DOHH2 (cell line): ENCODE results near the gene MDM4.

Experiments used
- H3F3A ChIP-seq: fragments of 200-600 bp; sonication (generic), shearing (Covaris generic); 2 replicates; pipeline ENCODE4 v1.6.0; 2016; ENCODE audit warnings: antibody characterized with exemption, mild to moderate bottlenecking; ENCODE audit not compliant: control insufficient read depth, insufficient read depth
- H3K27ac ChIP-seq: fragments of 200-600 bp; sonication (generic); 2 replicates; pipeline ENCODE4 v1.5.1; 2014; ENCODE audit warnings: low read depth, mild to moderate bottlenecking, low read length, moderate library complexity
- H3K27me3 ChIP-seq: fragments of 200-600 bp; sonication (generic); 2 replicates; pipeline ENCODE4 v1.6.1; 2014; ENCODE audit warnings: mild to moderate bottlenecking, low read length, mixed read lengths; ENCODE audit not compliant: control insufficient read depth
- H3K36me3 ChIP-seq: fragments of 200-600 bp; sonication (generic); 2 replicates; pipeline ENCODE4 v1.6.1; 2014; ENCODE audit warnings: mild to moderate bottlenecking, low read length, moderate library complexity, mixed read lengths; ENCODE audit not compliant: control insufficient read depth
- H3K4me1 ChIP-seq: fragments of 200-600 bp; sonication (generic); 2 replicates; pipeline ENCODE4 v1.6.1; 2014; ENCODE audit warnings: mild to moderate bottlenecking, low read length, mixed read lengths; ENCODE audit not compliant: control insufficient read depth
- H3K4me2 ChIP-seq: fragments of 200-600 bp; sonication (generic); 2 replicates; pipeline ENCODE4 v1.6.0; 2014; ENCODE audit warnings: mild to moderate bottlenecking, low read length, moderate library complexity
- H3K4me3 ChIP-seq: fragments of 200-600 bp; sonication (generic); 2 replicates; pipeline ENCODE4 v1.5.1; 2014; ENCODE audit warnings: mild to moderate bottlenecking, low read length, mixed read lengths
- H3K79me2 ChIP-seq: fragments of 200-600 bp; sonication (generic); 2 replicates; pipeline ENCODE4 v1.6.1; 2014; ENCODE audit warnings: mild to moderate bottlenecking, low read length, mixed read lengths; ENCODE audit not compliant: control insufficient read depth
- H3K9me2 ChIP-seq: fragments of 200-600 bp; sonication (generic); replicated peaks from 2 replicates; pipeline ENCODE4 v1.6.1; 2014; ENCODE audit warnings: mild to moderate bottlenecking, low read length, mixed read lengths; ENCODE audit not compliant: control insufficient read depth
- H3K9me3 ChIP-seq: fragments of 200-600 bp; sonication (generic); 2 replicates; pipeline ENCODE4 v1.6.1; 2014; ENCODE audit warnings: antibody characterized with exemption, low read length, mixed read lengths; ENCODE audit not compliant: control insufficient read depth, insufficient read depth
- H4K20me1 ChIP-seq: fragments of 200-600 bp; sonication (generic); 2 replicates; pipeline ENCODE4 v1.6.0; 2014; ENCODE audit warnings: low read depth, mild to moderate bottlenecking, antibody characterized with exemption, low read length, moderate library complexity; ENCODE audit not compliant: control insufficient read depth, insufficient read depth
- CTCF ChIP-seq: fragments of 200-600 bp; sonication (generic); IDR thresholded peaks from one replicate; pipeline ENCODE4 v1.5.1; 2014; ENCODE audit warnings: antibody characterized with exemption, mild to moderate bottlenecking, low read depth, low read length; ENCODE audit not compliant: poor library complexity, severe bottlenecking
- EZH2phosphoT487 ChIP-seq: fragments of 200-600 bp; sonication (generic); IDR thresholded peaks from 2 replicates; pipeline ENCODE4 v1.6.1; 2017; ENCODE audit warnings: borderline replicate concordance, mild to moderate bottlenecking, antibody characterized with exemption, low read length, moderate library complexity, mixed read lengths

Gene MDM4

GRCh38 chr1:204468766-204469302 lies 47.4 kb upstream of the MDM4 start:
- Histone ChIP-seq H3K9me3 (no peaks in the 10 kb centered on the region), H3K36me3 (peaks cover 1% of the 10 kb centered on the region; the same call in 1 of the 2 replicates), H3K79me2 (no peaks in the 10 kb centered on the region), H3K4me1 (peaks cover 31% of the 10 kb centered on the region), H3K27ac (no peak overlapping the region), H3K4me2 (no peak overlapping the region), H3K9me2 (no peaks in the 10 kb centered on the region), H3K27me3 (peaks cover under 1% of the 10 kb centered on the region; the same call in 1 of the 2 replicates), H3F3A (no peaks in the 10 kb centered on the region), H4K20me1 (peaks cover 4% of the 10 kb centered on the region; the same call in 1 of the 2 replicates), H3K4me3 (no peak overlapping the region)
- no peak for TF ChIP-seq CTCF
- no peak for TF ChIP-seq EZH2phosphoT487

GRCh38 chr1:204469304-204469703 lies 46.9 kb upstream of the MDM4 start:
- Histone ChIP-seq H3K4me1 (peaks cover 27% of the 10 kb centered on the region), H3K9me3 (no peaks in the 10 kb centered on the region), H3K4me3 (no peak overlapping the region), H3K27me3 (no peaks in the 10 kb centered on the region), H3K9me2 (no peaks in the 10 kb centered on the region), H3K79me2 (no peaks in the 10 kb centered on the region), H3K4me2 (no peak overlapping the region), H3F3A (no peaks in the 10 kb centered on the region), H3K27ac (no peak overlapping the region), H3K36me3 (no peaks in the 10 kb centered on the region), H4K20me1 (peaks cover 4% of the 10 kb centered on the region; the same call in 1 of the 2 replicates)
- TF ChIP-seq CTCF: no peak
- TF ChIP-seq EZH2phosphoT487: no peak

- Histone ChIP-seq H3K36me3 (no peaks in the 10 kb centered on the region), H3F3A (no peaks in the 10 kb centered on the region), H3K4me1 (peaks cover 19% of the 10 kb centered on the region), H4K20me1 (peaks cover under 1% of the 10 kb centered on the region; the same call in 1 of the 2 replicates), H3K9me2 (no peaks in the 10 kb centered on the region), H3K4me2 (no peak overlapping the region), H3K27me3 (no peaks in the 10 kb centered on the region), H3K9me3 (no peaks in the 10 kb centered on the region), H3K27ac (no peak overlapping the region), H3K79me2 (no peaks in the 10 kb centered on the region), H3K4me3 (no peak overlapping the region)
- no peak for TF ChIP-seq CTCF
- TF ChIP-seq EZH2phosphoT487: no peak
These were observed 44.5 kb upstream of the MDM4 start for GRCh38 chr1:204471687-204472086.
